GM12892 (cell line): ENCODE data around the gene CADPS.

Experiments
- POLR2A ChIP-seq: IDR thresholded peaks from 2 replicates; pipeline ENCODE4 v1.6.1; 2011; ENCODE audit warnings: low read depth, low read length, control low read depth
- POLR2AphosphoS5 ChIP-seq: IDR thresholded peaks from 2 replicates; pipeline ENCODE4 v1.6.1; 2011; ENCODE audit warnings: low read depth, low read length, control low read depth

GRCh38 chr3:62571916-62572315, 303.3 kb downstream of the CADPS start:
- TF ChIP-seq POLR2A: no peak
- TF ChIP-seq POLR2AphosphoS5: no peak
